Sigmoid colon (tissue), 7 donors: Measurements from ENCODE around the gene BNIPL. TPM values are rescaled to one million over a fixed set of nuclear protein-coding genes. Genes with fewer than 3 reads are reported as not detected.

Experiments
- DNase-seq: peaks from one replicate; pipeline ENCODE4 v3.0.0-alpha.2; 2019
- H3K27ac ChIP-seq, 4 donors: fragments of 200-600 bp; sonication (generic); one replicate each; pipeline ENCODE4 v1.5.1; 2016 to 2019; ENCODE audit warnings: mild to moderate bottlenecking in 1 of 4
- H3K27me3 ChIP-seq, 3 donors: fragments of 200-600 bp; sonication (generic); one replicate each; pipeline ENCODE4 v1.5.1; 2019; ENCODE audit warnings: mild to moderate bottlenecking in 1 of 3
- H3K36me3 ChIP-seq, 4 donors: fragments of 200-600 bp; sonication (generic); one replicate each; pipeline ENCODE4 v1.5.1; 2016 to 2019
- H3K4me1 ChIP-seq, 4 donors: fragments of 200-600 bp; sonication (generic); one replicate each; pipeline ENCODE4 v1.5.1; 2017 to 2019
- H3K4me3 ChIP-seq, 4 donors: fragments of 200-600 bp; sonication (generic); one replicate each; pipeline ENCODE4 v1.5.1; 2017 to 2019; ENCODE audit warnings: mild to moderate bottlenecking in 2 of 4, moderate library complexity in 1 of 4
- H3K9me3 ChIP-seq, 4 donors: fragments of 200-600 bp in 3 of 4; sonication (generic) in 3 of 4; one replicate each; pipeline versions ENCODE4 v1.5.1 to v1.6.1; 2013 to 2019
- EP300 ChIP-seq, 4 donors: sonication (generic); formaldehyde crosslinking; IDR thresholded peaks; one replicate each; pipeline ENCODE4 v1.6.1; 2017; ENCODE audit warnings: antibody characterized with exemption in 4 of 4
- POLR2A ChIP-seq, 2 donors: fragments of 450-650 bp; IDR thresholded peaks; one replicate each; pipeline ENCODE4 v1.6.1; 2016; ENCODE audit warnings: antibody characterized with exemption in 2 of 2, mild to moderate bottlenecking in 2 of 2, moderate library complexity in 2 of 2
- POLR2AphosphoS5 ChIP-seq, 4 donors: sonication (generic); formaldehyde crosslinking; IDR thresholded peaks; one replicate each; pipeline ENCODE4 v1.6.1; 2017; ENCODE audit warnings: antibody characterized with exemption in 4 of 4
- WGBS, 2 donors: extraction: QIAGEN DNeasy Blood & Tissue Kit; methylation state at CpG; one replicate each; pipeline ENCODE4 v1.1.7; 2013; 5-methylcytosine and 5-hydroxymethylcytosine counted together
- intact Hi-C: fragments of 100-400 bp; cut with DNase I; formaldehyde crosslinking; loops from one replicate; pipeline ENCODE4 v1.15.1; 2023
- polyA plus RNA-seq, 3 donors: library from polyadenylated mRNA; stranded (reverse); fragments of 200-250 nt; gene quantifications; one replicate each; pipeline ENCODE4 v1.2.3, GENCODE V29; 2013
- total RNA-seq, 4 donors: library from RNA; depleted of rRNA; stranded (reverse); fragments of >200 nt; gene quantifications; one replicate each; pipeline ENCODE4 v1.1.0, GENCODE V29; 2016
- TF ChIP-seq, protein P1 (sequence below), 4 experiments: fragments of 450-650 bp in 3 of 4; fragments of 200-600 bp in 1 of 4; IDR thresholded peaks; one replicate each; pipeline ENCODE4 v1.5.1; 2016 to 2019; ENCODE audit warnings: antibody characterized with exemption in 4 of 4, mild to moderate bottlenecking in 3 of 4, moderate library complexity in 2 of 4
- donor health status: healthy with polysubstance abuse.
- donor health status: Bipolar disorder and iron deficiency.
- donor health status: healthy.

The BNIPL gene
- total and polyA plus RNA-seq, 7 donors = 0.28 to 0.47 (median 0.36) TPM; not detected in 4

DNA sequence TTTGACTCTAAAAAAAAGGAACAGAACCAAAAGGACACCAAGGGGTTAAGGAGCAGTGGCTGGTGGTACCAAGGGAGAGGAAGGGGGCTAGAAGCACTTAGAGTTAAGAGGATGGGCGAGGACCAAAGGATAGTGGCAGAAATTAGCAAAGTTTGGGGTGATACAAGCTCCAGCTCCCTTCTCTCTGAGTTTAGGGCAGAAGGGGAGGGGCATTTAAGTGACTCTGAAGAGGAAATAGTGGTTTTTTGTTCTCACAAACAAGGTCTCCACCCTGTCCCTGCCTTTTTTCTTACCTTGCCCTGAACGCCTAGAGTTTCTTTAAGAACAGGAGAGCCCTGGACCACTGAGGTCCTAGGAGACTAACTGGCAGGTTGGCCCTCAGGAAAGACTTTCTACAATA lies 19.8 kb downstream of the BNIPL start:
- DNase-seq = no peak
- intact Hi-C loops = no loop called here
- H3K9me3 ChIP-seq = no peaks in the 10 kb centered on the region
- peaks cover 0 to 44% (median 39%) of the 10 kb centered on the region in 4 donors for H3K4me1 ChIP-seq
- H3K27me3 ChIP-seq = no peaks in the 10 kb centered on the region
- no peak overlapping the region for H3K4me3 ChIP-seq
- peaks cover 35 to 48% (median 43%) of the 10 kb centered on the region in 4 donors for H3K36me3 ChIP-seq
- H3K27ac ChIP-seq = peak overlapping the region; percentile 39 to 97 (median 92)
- TF ChIP-seq POLR2AphosphoS5 (IDR thresholded peaks at IDR 0.05) (no peak), POLR2A (IDR thresholded peaks at IDR 0.05) (no peak), EP300 (IDR thresholded peaks at IDR 0.05) (no peak)
- TF ChIP-seq, protein P1, sequence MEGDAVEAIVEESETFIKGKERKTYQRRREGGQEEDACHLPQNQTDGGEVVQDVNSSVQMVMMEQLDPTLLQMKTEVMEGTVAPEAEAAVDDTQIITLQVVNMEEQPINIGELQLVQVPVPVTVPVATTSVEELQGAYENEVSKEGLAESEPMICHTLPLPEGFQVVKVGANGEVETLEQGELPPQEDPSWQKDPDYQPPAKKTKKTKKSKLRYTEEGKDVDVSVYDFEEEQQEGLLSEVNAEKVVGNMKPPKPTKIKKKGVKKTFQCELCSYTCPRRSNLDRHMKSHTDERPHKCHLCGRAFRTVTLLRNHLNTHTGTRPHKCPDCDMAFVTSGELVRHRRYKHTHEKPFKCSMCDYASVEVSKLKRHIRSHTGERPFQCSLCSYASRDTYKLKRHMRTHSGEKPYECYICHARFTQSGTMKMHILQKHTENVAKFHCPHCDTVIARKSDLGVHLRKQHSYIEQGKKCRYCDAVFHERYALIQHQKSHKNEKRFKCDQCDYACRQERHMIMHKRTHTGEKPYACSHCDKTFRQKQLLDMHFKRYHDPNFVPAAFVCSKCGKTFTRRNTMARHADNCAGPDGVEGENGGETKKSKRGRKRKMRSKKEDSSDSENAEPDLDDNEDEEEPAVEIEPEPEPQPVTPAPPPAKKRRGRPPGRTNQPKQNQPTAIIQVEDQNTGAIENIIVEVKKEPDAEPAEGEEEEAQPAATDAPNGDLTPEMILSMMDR (IDR thresholded peaks at IDR 0.05) = no peak
- 35 to 46% methylated on average over 2 of the region's 2 CpGs for WGBS, 2 donors

DNA sequence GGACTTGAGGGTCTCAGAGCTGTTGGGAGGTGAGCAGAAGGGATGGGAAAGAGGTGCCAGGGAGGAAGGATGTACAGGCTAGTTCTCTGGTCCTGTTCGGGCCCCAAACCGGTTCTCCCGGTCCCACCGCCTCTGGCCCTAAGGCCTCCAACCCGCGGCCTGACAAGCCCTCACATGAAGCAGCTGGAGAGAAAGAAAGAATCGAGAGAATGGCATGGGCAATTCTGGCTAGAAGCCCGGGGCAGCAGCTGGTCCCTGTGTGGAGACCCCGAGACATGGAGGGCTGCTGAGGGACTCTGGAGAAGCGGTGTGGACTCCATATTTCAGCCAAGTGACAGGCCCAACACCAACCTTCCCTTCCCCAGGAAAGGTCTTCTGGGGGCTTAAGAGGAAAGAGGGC lies 22.3 kb downstream of the BNIPL start:
- Histone ChIP-seq H3K4me1 (peaks cover 0 to 51% (median 40%) of the 10 kb centered on the region in 4 donors), H3K9me3 (no peaks in the 10 kb centered on the region), H3K36me3 (peaks cover 20 to 25% (median 21%) of the 10 kb centered on the region in 4 donors), H3K27me3 (no peaks in the 10 kb centered on the region), H3K27ac (peak overlapping the region; percentile 90 to 97 (median 92)), H3K4me3 (peak overlapping the region; percentile 75 to 98 (median 84))
- intact Hi-C loops = loop anchor here (1.0 kb wide), 1 partner anchor 12 kb away; the partner anchor contains the start of gene GABPB2
- no peak for TF ChIP-seq POLR2AphosphoS5 (IDR thresholded peaks at IDR 0.05)
- TF ChIP-seq, protein P1 (IDR thresholded peaks at IDR 0.05) = no peak
- TF ChIP-seq POLR2A (IDR thresholded peaks at IDR 0.05) = no peak
- peak; percentile 71 for DNase-seq
- 0% methylated on average over 10 of the region's 10 CpGs for WGBS, 2 donors

DNA sequence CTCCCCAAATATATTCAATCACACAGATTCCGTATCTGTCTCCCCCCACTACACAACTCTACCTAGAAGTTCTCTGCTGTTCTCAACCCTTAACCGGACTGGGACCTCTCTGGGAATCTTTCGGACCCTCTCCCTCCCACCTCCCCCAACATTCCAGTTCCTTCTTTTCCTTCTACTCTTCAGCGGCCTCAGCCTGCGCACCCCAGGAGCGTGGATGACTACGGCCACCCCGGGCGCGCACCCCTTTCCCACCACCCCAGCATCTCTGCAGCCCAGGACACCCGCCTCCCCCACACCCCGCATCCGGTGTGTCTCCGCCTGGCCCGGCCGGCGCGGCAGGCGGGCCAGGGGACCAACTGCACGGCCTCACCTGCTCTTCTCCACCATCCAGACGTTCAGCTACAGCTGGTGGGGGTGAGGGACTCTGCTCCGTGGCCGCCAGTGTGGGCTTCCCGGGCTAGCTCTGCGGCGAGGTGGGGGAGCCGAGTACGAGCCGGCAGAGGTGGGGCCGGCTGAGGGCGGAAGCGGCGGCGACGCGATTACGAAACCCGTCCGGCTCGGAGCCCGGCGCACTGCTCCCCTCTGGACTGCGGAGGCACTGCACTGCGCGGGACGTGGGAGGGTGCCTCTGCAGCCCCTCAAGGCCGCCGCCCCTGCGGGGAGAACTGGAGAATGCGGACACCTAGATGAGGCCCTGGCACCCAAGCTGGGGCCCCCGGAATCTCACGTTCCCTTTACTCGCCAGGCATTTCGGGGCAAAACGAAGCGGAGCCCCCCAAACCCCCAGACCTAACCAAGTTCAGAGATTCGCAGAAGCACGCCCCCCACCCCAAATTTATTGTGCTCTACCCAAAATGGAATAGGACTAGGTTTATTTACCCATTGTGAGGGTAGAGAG lies 23.0 kb downstream of the BNIPL start, which contains the start of gene CDC42SE1:
Gene CDC42SE1, minus strand, starts transcription at position 514 of the 898 bp plus-strand sequence. CDS start 3,892 bp downstream, outside the sequence.
- peak within 1 kb of the TSS; percentile 75 to 98 (median 84) for H3K4me3 ChIP-seq
- peaks cover 0 to 51% (median 40%) of the 10 kb centered on the region in 4 donors for H3K4me1 ChIP-seq
- peak; percentile 96 to 99 (median 98) for TF ChIP-seq POLR2AphosphoS5 (IDR thresholded peaks at IDR 0.05)
- TF ChIP-seq POLR2A (IDR thresholded peaks at IDR 0.05) = peak; percentile 96
- TF ChIP-seq, protein P1 (IDR thresholded peaks at IDR 0.05) = peak; percentile 90 to 96 (median 92)
- TF ChIP-seq EP300 (IDR thresholded peaks at IDR 0.05) = no peak
- peak within 1 kb of the TSS; percentile 90 to 97 (median 92) for H3K27ac ChIP-seq
- H3K36me3 ChIP-seq = peaks cover 14 to 18% (median 14%) of the 10 kb centered on the region in 4 donors
- WGBS, 2 donors = 0 to 1% methylated on average over 58 of the region's 58 CpGs
- no peaks in the 10 kb centered on the region for H3K27me3 ChIP-seq
- intact Hi-C loops = loop anchor here (1.0 kb wide), 1 partner anchor 11 kb away; the partner anchor contains the start of gene GABPB2
- DNase-seq = peak; percentile 92
- H3K9me3 ChIP-seq = no peaks in the 10 kb centered on the region

DNA sequence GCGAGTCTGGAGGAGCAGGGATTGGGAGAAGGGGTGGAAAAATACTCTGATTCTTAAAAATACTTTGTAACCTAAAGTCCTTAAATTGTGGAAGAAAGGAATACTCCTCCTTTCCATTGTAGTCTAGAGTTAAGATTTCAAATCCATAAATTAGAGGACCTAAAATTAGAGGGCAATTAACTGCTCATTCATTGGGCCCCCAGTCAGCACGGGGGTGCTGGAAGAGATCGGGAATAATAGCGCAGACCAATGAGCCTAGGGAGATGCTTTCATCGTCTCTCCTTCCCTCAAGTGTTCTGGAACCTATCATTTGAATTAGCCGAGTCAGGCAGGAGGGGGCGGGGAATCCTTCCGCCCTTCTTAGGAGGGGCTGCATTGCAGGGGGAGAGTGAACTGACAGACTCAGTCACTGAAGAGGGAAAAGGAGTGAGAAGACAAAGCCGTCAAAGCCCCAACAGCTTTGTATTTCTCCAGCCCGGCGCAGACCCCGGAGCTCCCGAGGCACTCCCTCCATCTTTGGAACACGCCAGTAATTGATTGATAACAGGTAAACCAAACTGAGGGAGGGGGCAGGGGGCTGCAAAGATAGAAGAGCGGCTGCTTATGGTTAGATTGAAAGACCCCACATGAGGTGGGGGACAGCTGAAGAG lies 23.7 kb downstream of the BNIPL start, which contains the start of gene MLLT11:
Gene MLLT11, plus strand, starts transcription at position 391 of the 650 bp plus-strand sequence. CDS start 6,828 bp downstream, outside the sequence.
- Histone ChIP-seq H3K9me3 (no peaks in the 10 kb centered on the region), H3K4me1 (peaks cover 0 to 51% (median 40%) of the 10 kb centered on the region in 4 donors), H3K36me3 (peaks cover 6 to 11% (median 7%) of the 10 kb centered on the region in 4 donors), H3K4me3 (peak within 1 kb of the TSS; percentile 75 to 98 (median 84)), H3K27me3 (no peaks in the 10 kb centered on the region), H3K27ac (peak within 1 kb of the TSS; percentile 90 to 97 (median 92))
- WGBS, 2 donors = 2 to 6% methylated on average over 15 of the region's 15 CpGs
- DNase-seq = peak; percentile 84
- intact Hi-C loops = no loop called here
- TF ChIP-seq, protein P1 (IDR thresholded peaks at IDR 0.05) = no peak
- peak in 1 of 2 donors; percentile 19 for TF ChIP-seq POLR2A (IDR thresholded peaks at IDR 0.05)
- peak; percentile 80 to 93 (median 84) for TF ChIP-seq POLR2AphosphoS5 (IDR thresholded peaks at IDR 0.05)
- TF ChIP-seq EP300 (IDR thresholded peaks at IDR 0.05) = peak in 1 of 4 donors; percentile 5
